ENCODE measurements around the gene LTC4S. TPM values are rescaled to one million over a fixed set of nuclear protein-coding genes. Genes with fewer than 3 reads are reported as not detected.

Gene LTC4S
- total RNA-seq, 1 experiment from 2014 or later, result 3.7 TPM

GRCh38 chr5:179798144-179798770 lies 4.5 kb downstream of the LTC4S start:
- H3K23me2 ChIP-seq (ENCODE audit: insufficient read length, low read depth, low read length, poor library complexity, severe bottlenecking), result peaks cover 3% of the 10 kb centered on the region
- H4K5ac ChIP-seq (ENCODE audit: insufficient read length, low read depth, low read length), result no peak overlapping the region
- no peak overlapping the region for H3K23ac ChIP-seq (ENCODE audit: insufficient read length, low read depth, low read length)
- H3K4me2 ChIP-seq (ENCODE audit: insufficient read depth, insufficient read length, low read length), result no peak overlapping the region
- H3K9me3 Mint-ChIP-seq, result no peaks in the 10 kb centered on the region
- H2AK5ac ChIP-seq (ENCODE audit: insufficient read length, low read length), result no peak overlapping the region
- no peaks in the 10 kb centered on the region for H3K27me3 ChIP-seq (ENCODE audit: insufficient read depth, low read length)
- no peak overlapping the region for H3T11ph ChIP-seq (ENCODE audit: low read length)
- H2BK120ac ChIP-seq (ENCODE audit: low read depth, low read length, poor library complexity, severe bottlenecking), result no peak overlapping the region
- no peak for DNase-seq
- no peaks in the 10 kb centered on the region for H3K4me1 ChIP-seq (ENCODE audit: insufficient read depth, low read length)
- H3K27ac ChIP-seq (ENCODE audit: insufficient read length, low read depth, low read length), result no peak overlapping the region
- no peaks in the 10 kb centered on the region for H3K79me1 ChIP-seq (ENCODE audit: insufficient read depth, low read depth, low read length, poor library complexity, severe bottlenecking)
- no peak overlapping the region for H3K9ac ChIP-seq (ENCODE audit: extremely low read depth, insufficient read length, low read length)
- peaks cover 23 to 33% of the 10 kb centered on the region in 2 experiments for H3K4me1 Mint-ChIP-seq
- WGBS (ENCODE audit: extremely low coverage, insufficient read length, low lambda C conversion rate), result no CpG with 5 or more reads among the region's 23 CpGs
- no peak overlapping the region for H2BK15ac ChIP-seq (ENCODE audit: low read depth, low read length)
- H4K8ac ChIP-seq (replicated peaks; ENCODE audit: insufficient read length, low read depth, low read length), result no peak overlapping the region
- H3K18ac ChIP-seq (ENCODE audit: insufficient read length, low read depth, low read length), result no peak overlapping the region
- no peak overlapping the region for H3K14ac ChIP-seq (ENCODE audit: insufficient read depth, low read length)
- no peak overlapping the region for H2BK5ac ChIP-seq (ENCODE audit: insufficient read length, low read length)
- H2BK12ac ChIP-seq (ENCODE audit: insufficient read length, low read depth, low read length), result no peak overlapping the region
- H3K4me3 Mint-ChIP-seq, result no peak overlapping the region
- TF ChIP-seq CTCF (conservative IDR thresholded peaks at IDR 0.05), result no peak
- H2BK20ac ChIP-seq (ENCODE audit: low read depth, low read length, poor library complexity, severe bottlenecking), result no peak overlapping the region
- H4K20me1 ChIP-seq (ENCODE audit: control insufficient read depth, insufficient read depth, insufficient read length), result no peaks in the 10 kb centered on the region
- H2AFZ ChIP-seq (ENCODE audit: low read length), result no peak overlapping the region
- H3K27ac Mint-ChIP-seq, result no peak overlapping the region
- H3K27me3 Mint-ChIP-seq (ENCODE audit: low read depth), result peaks cover 4% of the 10 kb centered on the region
- no peaks in the 10 kb centered on the region for H3K79me2 ChIP-seq (ENCODE audit: insufficient read depth, low read length)
- no peak overlapping the region for H4K91ac ChIP-seq (ENCODE audit: insufficient read length, low read depth, low read length)
- peaks cover 21 to 42% (median 35%) of the 10 kb centered on the region in 3 experiments; a peak in 6 of 7 replicates for H3K36me3 Mint-ChIP-seq (ENCODE audit: insufficient read depth in 1 of 3, low read depth in 3 of 3)
- H3K56ac ChIP-seq (ENCODE audit: insufficient read length, low read depth, low read length), result no peak overlapping the region
- H3K9me3 ChIP-seq (ENCODE audit: control insufficient read depth, low read depth, low read length), result no peaks in the 10 kb centered on the region
- no peak overlapping the region for H3K4ac ChIP-seq (ENCODE audit: low read depth, low read length)

All from H9 (cell line).